GM21390 (cell line): ENCODE data around the gene FASN.
"Not testable (repeated sequence)": the region's sequence is repeated elsewhere in the genome, so short reads cannot be mapped to it uniquely, and the experiment has no call there.

ENCODE experiments used
- ATAC-seq: cut with Tn5 transposase; IDR thresholded peaks from one replicate; pipeline ENCODE4 v1.9.1; 2021; ENCODE audit not compliant: unreplicated experiment

FASN gene

DNA sequence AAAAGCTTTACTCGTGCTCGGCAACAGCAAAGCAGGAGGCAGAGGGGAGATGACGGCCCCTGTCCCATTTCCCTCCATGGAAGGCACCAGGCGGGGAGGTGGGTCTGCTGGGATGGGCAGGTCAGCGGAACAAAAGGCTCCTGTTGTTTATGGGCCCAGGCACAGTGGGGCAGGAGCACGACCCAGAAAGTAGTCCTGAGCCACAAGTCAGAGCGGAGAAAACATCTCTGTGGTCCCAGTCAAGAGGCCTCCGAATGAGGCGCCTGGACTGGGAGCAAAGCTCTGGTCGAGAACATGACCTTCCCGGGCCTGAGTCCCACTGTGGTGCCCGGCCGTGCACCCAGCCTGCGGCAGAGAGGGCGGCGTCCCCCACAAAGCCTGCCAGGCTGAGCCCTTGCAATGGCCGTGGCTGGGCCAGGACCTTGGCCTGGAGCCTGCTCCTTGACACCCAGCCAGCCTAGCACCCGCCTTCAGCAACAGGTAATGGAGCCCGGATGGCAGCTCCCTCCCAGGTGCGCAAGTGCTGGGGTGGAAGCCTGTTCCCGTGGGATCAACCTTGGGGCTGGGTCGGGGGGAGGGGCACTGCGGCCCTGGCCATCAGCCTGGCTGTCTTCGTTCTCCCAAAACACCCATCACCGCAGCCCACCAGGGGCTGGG lies 50.0 kb downstream of the FASN start:
- no peak for ATAC-seq

DNA sequence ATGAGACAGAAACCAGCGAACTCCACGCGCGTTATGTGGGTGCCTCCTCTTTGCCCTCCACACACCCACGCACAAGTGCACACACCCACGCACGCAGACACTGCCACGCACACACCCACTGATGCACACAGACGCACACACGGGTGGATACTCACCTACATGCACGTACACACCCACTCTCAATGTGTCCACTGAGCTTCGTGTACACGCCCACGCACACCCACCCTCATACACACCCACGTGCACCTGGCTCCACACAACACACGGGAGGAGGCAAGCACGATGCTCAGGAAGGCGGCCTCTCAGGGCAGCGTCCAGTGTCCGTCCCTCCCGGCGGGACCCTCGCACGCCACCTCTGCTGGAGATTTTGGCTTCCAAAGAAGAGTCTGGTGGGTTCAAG lies 50.7 kb downstream of the FASN start:
- ATAC-seq, result no peak

DNA sequence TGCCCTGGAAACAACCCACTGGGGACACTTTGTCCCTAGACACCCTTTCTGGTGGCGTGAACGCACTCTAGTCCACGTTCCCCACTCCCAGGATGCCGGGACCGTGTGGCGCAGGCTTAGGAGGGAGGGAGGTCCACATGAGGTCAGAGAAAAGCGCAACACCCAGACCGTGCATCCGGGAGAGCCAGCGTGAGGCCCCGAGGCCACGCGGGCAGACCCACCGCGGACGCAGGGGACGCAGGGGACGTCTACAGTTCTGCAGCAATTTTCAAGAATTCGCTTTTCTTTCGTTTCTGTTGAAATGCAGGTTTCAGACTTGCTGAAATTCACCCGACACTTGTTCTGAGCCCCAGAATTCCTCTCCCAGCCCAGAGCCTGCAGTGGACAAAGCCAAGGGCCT lies 51.1 kb downstream of the FASN start:
- no peak for ATAC-seq

DNA sequence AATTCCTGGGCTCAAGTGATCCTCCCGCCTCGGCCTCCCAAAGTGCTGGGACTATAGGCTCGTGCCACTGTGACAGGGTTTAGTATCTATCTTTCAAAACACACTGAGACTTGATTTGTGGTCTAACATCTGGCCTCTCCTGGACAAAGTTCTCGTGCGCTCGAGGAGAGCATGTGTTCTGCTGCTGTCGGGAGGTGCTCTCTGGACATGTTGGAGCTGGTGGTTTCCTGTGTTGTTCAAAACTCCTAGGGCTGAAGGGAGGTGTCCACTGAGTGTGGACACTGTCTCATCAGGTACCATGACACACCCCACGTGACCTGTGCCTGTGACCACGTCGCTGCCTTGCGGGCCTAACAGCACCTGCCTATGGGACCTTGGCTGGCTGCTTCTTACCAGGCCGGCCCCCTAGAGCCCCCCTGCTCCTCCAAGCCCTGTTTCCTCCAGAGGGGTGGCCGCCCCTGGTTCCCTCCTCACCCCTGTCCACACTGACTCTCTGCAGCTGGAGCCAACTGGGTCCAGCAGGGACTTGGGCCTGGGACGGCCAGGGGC lies 52.0 kb downstream of the FASN start:
- no peak for ATAC-seq

DNA sequence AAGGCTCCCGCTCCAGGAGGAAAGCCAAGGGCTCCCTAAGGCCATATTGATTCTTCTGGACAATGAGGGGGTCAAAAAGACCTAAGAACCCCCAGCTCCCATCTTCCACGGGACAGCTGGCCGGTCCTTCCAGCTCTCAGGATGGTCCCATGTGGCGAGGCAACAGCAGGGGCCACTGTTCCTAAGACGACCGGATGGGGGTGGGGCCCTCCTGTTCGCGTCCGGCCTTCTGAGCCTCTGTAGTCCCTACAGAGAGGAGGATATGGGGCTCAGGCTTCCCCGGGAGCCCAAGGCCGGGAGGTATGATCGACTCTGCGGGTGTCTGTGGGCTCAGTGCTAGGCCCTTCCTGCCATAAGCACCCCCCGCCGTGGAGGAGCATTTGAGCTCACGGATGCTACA lies 54.5 kb downstream of the FASN start:
- no peak for ATAC-seq

DNA sequence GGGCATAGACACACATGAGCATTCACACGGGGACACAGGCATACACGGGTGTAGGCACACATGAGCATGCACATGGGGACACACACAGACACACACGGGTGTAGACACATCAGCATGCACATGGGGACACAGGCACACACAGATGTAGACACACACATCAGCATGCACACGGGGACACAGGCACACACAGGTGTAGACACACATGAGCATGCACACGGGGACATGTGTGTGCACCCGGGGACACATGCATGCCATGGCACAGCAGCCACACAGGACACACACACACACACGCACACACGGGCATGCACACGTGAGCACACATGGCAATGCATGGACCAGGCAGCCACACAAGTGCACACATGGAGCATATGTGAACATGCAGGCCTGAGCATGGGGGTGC lies 55.4 kb downstream of the FASN start:
- ATAC-seq, result no peak

DNA sequence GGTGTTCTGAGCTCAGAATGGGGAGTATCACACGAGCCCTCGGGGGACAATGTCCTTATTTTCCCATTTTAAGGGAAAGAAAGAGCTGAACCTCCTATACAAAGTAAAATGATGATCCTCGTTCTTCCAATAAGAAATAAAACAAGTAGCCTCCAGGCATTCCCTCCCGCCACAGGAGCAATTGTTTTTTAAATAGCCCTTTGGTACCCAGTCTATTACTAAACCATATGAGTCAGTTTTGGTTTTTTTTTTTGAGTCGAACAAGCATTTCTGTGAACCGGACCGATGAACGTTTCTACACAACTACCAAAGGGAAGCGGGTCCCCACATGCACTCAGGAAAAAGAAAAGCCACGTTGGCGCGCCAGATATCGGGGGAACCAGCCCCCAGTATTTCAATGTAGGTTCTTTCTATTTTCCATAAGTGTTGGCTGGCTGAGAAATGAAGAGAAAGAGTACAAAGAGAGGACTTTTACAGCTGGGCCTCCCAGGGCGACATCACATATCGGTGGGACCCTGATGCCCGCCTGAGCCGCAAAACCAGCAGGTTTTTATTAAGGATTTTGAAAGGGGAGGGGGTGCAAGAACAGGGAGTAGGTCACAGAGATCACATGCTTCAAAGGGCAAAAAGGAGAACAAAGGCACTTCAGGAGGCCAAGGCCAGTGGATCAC lies 56.8 kb downstream of the FASN start:
- ATAC-seq, result no peak

DNA sequence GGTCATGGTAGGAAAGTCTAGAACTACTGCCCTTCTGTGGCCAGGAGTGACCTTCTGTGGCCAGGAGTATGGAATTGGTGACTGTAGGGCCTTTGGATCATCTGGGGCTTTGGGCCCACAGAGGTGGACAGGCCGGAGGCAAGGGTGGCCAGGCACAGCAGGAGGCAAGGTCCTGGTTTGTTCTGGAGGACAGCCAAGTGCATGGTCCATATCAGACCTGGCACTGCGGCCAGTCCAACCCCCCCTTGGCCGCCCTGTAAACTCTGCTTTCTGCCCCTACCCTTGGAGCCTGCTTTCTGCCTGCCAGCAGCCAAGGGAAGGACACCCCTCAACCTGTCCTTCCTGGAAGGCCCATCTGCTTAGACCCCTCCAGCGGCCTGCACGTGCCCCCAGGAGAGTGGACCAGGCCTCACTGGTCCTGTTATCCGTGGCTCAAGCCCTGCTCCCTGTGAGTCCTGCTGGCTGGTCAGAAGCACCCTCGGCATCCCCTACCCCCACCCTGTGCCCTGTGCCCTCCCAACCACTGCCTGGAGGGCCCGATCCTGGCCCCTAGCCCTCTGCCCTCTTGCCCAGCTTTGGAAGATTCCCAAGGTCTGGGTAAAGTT lies 58.2 kb downstream of the FASN start:
- ATAC-seq, result no peak

DNA sequence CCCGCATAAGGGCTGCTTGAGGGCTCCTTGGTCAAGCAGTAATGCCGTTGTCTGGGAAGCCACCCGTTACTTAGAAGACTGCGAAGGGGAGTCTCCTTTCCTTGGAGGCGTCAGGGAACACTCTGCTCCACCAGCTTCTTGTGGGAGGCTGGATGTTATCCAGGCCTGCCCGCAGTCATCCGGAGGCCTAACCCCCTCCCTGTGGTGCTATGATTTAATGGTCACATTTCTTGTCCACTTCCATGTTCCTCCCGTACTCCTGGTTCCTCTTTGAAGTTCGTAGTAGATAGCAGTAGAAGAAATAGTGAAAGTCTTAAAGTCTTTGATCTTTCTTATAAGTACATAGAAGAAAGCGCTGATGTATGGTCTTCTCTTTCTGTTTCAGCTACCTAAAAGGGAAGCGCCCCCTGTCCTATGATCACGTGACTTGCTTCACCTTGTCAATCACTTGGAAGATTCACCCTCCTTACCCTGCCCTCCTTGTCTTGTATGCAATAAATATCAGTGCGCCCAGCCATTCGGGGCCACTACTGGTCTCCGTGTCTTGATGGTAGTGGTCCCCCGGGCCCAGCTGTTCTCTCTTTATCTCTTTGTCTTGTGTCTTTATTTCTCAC lies 59.1 kb downstream of the FASN start:
- ATAC-seq, result not testable (repeated sequence)

DNA sequence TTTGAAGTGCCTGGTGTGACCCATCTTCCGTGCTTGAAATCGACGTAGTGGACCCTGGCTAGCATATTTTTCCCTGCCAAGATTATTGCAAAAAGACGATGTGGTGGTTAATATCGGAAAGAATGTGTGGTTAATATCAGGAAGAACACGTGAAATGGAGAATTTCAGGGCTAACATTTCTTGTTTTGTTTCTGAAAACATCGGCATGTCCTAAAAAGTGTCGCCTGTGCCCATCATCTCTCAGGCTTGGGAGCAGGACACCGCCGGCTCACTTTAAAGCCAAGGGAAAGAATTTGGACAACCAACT lies 60.2 kb downstream of the FASN start:
- ATAC-seq, result no peak

DNA sequence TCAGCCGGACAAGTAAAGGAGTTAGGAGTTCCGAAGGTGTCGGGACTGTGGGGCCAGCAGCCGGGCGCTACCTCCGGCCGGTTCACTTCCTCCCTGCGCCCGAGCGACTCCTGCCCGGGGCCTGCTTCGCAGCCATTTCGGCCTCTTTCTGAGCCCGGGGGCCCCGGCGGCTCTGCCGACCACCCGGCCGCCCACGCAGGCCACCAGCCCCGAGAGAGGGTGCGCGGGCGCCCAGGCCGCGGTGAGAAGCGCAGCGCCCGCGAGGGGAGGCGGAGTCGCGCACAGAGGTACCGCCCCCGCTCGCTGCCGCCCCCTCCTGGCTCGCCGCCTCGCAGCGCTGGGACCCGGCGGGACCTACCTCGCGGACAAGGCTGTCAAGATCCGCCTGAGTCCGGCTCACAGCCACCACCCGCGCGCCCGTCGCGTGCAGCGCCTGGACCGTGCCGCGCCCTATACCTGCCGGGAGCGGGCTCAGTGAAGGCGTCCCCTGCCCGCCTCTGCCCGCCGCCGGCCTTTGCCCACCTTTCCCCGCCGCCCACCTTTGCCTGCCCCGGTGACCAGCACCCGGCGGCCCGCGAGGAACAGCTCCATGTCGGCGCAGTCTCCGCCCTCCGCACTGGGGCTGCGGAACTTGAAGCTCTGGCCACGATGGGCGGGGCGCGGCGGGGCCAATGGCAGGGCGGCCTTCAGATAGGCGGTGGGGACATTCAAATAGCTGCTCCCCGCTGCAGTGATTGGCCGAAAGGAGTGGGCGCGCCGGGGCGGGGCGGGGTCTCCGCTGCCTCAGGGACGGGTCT lies 60.7 kb downstream of the FASN start, which contains the start of gene DCXR:
Gene DCXR (minus strand): TSS at position 606 of the 797 bp plus-strand sequence. CDS start 15 bp downstream, at position 591.
- ATAC-seq, result peak; percentile 80

DNA sequence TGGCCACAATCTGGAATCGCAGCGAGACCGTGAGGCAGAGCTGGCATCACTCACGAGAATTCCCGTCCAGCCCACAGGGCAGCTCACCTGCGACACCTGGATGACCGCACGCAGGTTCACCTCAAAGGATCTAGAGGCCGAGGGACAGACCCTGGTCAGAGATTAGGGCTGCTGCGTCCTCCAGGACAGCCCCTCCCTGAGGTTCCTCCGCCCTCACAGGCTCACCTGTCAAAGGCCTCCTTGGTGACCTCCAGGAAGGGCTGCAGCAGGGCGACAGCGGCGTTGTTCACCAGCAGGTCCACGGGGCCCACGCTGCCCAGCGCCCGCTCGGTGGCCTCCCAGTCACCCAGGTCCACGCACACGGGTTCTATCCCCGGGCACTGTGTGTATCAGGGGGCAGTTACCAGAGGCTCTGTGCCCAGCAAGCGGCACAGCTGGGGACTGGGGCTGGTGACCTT lies 61.4 kb downstream of the FASN start:
- ATAC-seq, result no peak

DNA sequence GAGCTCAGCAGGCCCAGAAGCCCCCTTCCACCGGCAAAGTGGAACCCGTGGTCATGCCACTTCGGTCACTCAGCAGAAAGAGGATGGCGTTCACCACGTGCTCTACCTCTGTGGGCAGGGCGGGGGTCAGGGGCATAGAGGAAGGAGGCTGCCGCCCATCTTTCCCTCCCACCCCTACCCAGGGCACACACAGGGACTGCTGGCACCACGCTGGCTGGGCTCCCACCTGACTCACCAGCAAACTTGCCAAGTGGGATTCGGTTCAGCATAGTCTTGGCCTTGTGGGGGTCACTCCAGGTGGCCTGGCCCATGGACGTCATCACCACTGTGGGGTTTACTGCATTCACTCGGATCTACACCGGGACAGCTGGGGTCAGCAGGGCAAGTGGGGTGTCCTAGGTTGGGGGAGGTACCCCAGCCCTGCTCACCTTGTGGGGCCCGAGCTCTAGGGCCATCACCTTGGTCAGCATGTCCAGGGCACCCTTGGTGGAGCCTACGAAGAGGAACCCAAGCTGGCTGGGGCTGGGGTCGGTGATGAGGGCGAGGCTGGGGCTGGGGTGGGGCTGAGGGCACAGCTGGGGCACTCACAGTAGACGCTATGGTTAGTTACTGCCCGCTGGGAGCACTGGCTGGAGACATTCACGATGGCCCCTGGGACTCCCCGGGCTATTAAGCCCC lies 61.9 kb downstream of the FASN start:
- no peak for ATAC-seq

DNA sequence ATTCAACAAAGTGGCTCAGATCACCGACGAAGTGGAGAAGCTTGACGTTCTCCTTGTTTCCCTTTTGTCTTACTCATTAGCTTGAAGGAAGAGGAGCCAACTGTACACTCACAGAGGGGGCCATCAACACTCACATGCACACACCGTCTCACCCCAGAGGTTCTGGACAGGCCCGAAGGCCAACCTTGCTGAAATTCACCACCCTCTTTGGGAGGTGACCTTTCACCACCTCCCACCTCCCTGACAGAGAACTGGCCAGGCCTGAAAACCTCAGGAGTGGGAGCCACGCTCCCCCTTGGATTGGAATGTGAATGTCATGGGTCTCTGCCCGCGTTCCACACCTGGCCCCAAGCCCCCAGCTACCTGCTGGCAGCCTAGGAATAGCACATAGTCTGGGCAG lies 62.5 kb downstream of the FASN start:
- no peak for ATAC-seq

DNA sequence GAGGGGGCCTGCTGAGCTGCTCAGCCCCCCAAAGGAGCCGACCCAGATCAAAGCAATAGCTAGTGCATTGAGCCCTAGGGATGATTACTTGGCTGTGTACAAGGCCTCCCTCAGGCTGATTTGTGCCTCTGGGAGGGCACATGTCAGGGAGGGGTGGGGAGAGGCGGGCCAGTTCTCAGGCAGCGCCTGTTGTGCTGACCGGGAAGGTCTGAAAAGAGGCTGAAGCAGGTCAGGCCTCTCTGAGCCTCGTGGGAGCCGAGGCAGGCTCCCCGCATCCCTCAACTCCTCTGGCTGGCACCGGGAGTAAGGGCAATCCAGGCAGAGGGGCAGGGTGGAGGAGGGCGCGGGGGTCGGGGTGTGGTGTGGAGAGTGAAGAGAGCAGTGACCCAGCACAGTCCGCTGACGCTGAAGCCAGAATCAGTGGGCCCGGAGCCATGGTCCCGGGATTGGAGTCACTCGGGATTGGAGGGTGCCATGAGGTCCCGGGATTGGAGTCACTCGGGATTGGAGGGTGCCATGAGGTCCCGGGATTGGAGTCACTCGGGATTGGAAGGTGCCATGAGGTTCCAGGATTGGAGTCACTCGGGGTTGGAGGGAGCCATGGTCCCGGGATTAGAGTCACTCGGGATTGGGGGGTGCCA lies 63.5 kb downstream of the FASN start:
- no peak for ATAC-seq

DNA sequence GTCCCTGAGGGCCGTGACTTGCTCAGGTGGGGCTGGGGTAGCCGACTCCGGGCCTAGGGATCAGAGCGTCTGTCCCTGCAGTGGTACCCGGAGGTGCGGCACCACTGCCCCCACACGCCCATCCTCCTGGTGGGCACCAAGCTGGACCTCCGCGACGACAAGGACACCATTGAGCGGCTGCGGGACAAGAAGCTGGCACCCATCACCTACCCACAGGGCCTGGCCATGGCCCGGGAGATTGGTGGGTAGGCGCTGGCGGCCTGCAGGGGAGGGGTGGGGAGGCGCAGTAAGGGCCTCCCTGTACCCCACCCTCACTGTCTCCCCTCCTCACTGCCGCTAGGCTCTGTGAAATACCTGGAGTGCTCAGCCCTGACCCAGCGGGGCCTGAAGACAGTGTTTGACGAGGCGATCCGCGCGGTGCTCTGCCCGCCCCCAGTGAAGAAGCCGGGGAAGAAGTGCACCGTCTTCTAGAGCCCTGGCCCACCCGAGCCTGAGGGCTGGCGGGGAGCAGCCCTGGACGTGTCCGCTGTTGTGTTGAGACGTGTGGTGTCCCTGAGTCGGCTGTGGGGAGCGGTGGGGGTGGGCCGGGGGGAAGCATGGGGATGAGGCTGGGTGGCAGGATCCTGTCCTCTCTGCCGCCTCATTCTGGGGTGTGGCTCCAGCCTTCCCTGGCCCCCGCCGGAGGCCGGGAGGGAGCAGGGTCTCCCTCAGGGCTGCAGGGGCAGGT lies 64.5 kb downstream of the FASN start:
- no peak for ATAC-seq

DNA sequence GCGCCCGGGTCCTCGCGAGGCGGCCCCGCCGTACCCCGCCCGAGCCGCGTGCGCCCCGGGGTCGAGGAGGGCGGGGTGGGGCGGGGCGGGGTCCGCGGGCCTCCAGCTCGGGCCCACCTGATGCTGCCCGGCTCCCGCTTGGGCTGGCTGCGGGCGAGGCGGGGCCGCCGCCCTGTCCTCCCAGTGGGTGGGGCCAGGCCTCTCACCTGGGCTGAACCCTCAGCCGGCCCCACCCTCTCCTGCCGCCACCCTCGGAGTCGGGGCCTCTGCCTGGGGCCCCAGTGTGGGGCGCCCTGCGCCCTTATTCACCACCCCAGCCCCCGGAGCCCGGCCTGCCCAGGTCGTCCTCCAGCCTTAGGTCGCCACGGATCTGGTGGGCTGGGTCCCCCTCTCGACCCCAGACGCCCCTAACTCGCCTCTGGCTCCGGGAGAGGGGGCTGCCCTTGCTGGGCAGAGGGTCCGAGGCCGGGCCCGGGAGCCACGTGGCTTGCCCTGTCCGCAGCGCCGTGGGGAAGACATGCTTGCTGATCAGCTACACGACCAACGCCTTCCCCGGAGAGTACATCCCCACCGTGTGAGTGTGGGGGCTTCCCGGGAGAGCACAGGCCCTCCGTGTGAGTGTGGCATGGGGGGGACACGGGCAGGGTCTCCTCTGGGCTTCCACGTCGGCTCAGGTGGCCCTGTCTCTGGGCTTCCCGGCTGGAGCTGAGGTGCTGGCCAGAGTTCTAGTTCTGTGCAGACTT lies 66.0 kb downstream of the FASN start:
- no peak for ATAC-seq

DNA sequence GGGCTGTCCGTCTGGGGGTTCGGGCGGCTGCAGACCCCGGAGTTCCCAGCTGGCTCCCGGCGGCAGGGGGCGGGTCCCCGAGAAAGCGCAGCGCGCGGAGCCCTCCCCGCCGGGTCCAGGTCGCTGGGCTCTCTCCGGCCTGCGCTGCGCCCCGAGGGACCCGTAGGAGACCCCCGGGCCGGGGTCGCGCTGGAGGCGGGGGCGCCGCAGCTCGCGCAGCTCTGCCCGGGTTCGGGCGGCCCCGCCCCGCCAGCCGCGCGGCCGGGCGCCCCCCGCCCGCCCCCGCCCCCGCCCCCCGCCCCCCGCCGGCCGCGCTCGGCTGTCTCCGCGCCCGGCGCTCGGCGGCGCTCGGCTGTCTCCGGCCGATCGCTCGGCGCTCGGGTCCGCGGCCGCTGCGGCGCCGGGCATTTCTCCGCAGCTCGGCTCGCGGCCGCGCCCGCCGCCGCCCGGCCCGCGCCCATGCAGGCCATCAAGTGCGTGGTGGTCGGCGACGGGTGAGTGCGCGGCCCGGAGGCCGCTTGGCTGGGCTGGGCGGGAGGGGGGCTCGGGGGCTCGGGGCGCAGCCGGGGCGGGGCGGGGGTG lies 66.6 kb downstream of the FASN start, which contains the start of gene RAC3:
Gene RAC3 (plus strand): TSS at position 376 of the 582 bp plus-strand sequence. CDS start 84 bp downstream, at position 460.
- no peak for ATAC-seq
